ENCODE data around the gene TSC2. TPM values are rescaled to one million over a fixed set of nuclear protein-coding genes. Genes with fewer than 3 reads are reported as not detected.
"Not testable (repeated sequence)": the region's sequence is repeated elsewhere in the genome, so short reads cannot be mapped to it uniquely, and the experiment has no call there.

TSC2 gene
- total and polyA plus RNA-seq, 4 donors, result 36.5 to 146 (median 72.7) TPM

DNA sequence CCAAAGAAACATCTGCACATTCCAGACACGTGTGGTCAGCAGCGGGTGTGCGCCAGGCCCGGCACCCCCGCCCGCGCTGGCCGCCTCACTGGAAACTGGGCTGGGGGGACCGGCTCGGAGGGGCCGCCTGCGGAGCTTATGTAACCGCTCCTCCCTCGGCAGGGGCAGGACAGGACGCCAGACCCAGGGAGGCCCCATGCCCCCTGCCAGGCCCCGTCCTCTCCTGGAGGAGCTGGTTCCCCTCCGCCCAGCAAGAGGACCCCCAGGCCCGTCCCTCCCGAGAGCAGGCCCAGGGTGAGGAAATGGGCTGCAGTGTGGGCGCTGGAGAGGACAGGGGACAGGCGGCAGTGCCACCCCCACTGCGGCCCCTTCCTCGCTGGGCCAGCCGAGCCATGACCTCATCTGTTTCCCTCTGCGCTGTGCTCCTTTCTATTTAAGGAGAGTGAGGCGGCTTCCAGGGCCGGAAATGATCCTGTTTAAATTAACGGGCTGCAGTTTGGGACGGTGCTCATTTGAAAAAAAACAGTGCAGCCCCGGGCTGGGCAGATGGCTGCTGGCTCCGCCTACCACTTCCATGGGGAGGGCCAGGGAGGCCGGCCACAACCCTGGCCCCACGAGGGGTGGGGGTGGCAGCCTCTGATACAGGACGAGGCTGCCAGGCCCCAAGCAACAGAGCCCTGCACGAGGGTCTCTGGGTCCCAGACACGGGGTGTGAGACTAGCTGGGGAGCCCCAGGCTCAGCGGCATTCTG is 77.1 kb downstream of the TSC2 start:
- H3K4me1 ChIP-seq (ENCODE audit: control insufficient read depth in 5 of 5, insufficient read depth in 5 of 5, low read length in 5 of 5), result peaks cover 8 to 45% (median 19%) of the 10 kb centered on the region in 5 donors
- DNase-seq, result peak; percentile 88 to 91 (median 90)
- peak overlapping the region; percentile 82 to 91 for H3K27ac ChIP-seq (ENCODE audit: low read depth in 1 of 2, low read length in 1 of 2)
- WGBS, 2 donors, result 7 to 20% methylated on average over 31 to 37 of the region's 37 CpGs
- H3K36me3 ChIP-seq (ENCODE audit: control insufficient read depth in 4 of 4, insufficient read depth in 4 of 4, low read length in 4 of 4); H3K27me3 ChIP-seq (ENCODE audit: control insufficient read depth in 3 of 3, insufficient read depth in 3 of 3, low read length in 2 of 3); H3K9me3 ChIP-seq (ENCODE audit: control insufficient read depth in 4 of 4, insufficient read depth in 3 of 4, low read length in 3 of 4); H3K4me3 ChIP-seq: not testable (repeated sequence)
- peak; percentile 39 for ATAC-seq (ENCODE audit: insufficient read depth, low FRiP score)
- peak overlapping the region; percentile 21 to 82 for H3K9ac ChIP-seq (ENCODE audit: insufficient read depth in 1 of 2, low read length in 2 of 2)

DNA sequence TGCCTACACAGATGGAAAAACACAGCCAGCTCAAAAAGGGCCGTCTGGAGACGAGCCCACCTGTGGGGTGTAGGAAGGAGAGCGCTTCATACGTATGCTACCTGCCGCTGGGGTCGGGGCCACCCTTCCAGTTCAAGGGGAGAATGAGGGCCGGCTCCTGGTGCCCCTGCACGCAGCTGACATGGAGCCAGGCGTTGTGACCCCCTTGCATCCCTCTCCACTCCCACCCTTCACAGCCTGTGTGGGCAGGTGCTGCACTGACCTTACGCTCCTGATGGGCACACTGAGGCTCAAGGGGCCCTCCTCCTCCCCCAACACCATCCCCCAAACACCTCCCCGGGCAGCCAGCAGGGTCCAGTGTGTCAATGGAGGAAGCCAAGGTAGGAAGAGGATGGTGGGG is 77.8 kb downstream of the TSC2 start:
- H3K27ac ChIP-seq (ENCODE audit: low read depth in 1 of 2, low read length in 1 of 2), result peak overlapping the region; percentile 82 to 91
- 37 to 42% methylated on average over 7 to 11 of the region's 11 CpGs for WGBS, 2 donors
- H3K36me3 ChIP-seq (ENCODE audit: control insufficient read depth in 4 of 4, insufficient read depth in 4 of 4, low read length in 4 of 4); DNase-seq; ATAC-seq (ENCODE audit: insufficient read depth, low FRiP score); H3K4me3 ChIP-seq; H3K27me3 ChIP-seq (ENCODE audit: control insufficient read depth in 3 of 3, insufficient read depth in 3 of 3, low read length in 2 of 3); H3K9me3 ChIP-seq (ENCODE audit: control insufficient read depth in 4 of 4, insufficient read depth in 3 of 4, low read length in 3 of 4): not testable (repeated sequence)
- peaks cover 8 to 45% (median 19%) of the 10 kb centered on the region in 5 donors for H3K4me1 ChIP-seq (ENCODE audit: control insufficient read depth in 5 of 5, insufficient read depth in 5 of 5, low read length in 5 of 5)
- H3K9ac ChIP-seq (ENCODE audit: insufficient read depth in 1 of 2, low read length in 2 of 2), result peak overlapping the region in 1 of 2 donors; percentile 82

DNA sequence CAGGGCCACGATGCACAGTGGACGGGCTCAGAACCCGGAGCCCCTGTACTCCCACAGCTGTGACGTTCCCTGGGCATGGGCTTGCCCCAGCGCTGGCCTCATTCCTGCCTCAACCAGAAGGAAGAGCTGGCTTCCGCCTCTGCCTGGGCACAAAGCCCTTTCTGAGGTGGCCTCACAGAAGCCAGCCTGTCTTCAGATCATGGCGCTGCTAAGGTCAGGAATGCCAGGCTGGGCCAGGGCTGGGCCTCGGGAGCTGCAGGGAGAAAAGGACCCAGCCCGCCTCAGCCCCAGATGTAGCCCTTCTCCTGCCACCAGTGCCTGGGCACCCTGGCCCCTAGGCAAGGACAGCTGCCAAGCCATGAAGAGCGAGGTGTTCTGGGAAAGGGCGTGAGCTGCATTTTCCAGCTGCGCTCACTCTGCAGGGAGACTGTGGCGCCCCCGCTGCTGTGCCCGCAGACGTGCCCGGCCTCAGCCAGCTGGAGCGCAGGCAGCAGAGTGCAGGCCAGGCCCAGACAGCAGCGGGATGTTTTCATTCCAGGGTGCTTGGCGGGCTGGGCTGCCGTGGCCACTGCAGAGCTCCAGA is 78.5 kb downstream of the TSC2 start:
- H3K9me3 ChIP-seq (ENCODE audit: control insufficient read depth in 4 of 4, insufficient read depth in 3 of 4, low read length in 3 of 4); H3K36me3 ChIP-seq (ENCODE audit: control insufficient read depth in 4 of 4, insufficient read depth in 4 of 4, low read length in 4 of 4); H3K9ac ChIP-seq (ENCODE audit: insufficient read depth in 1 of 2, low read length in 2 of 2); H3K27me3 ChIP-seq (ENCODE audit: control insufficient read depth in 3 of 3, insufficient read depth in 3 of 3, low read length in 2 of 3); ATAC-seq (ENCODE audit: insufficient read depth, low FRiP score); H3K4me3 ChIP-seq: not testable (repeated sequence)
- peak overlapping the region; percentile 71 to 91 for H3K27ac ChIP-seq (ENCODE audit: low read depth in 1 of 2, low read length in 1 of 2)
- peak; percentile 47 to 62 (median 53) for DNase-seq
- 44 to 45% methylated on average over 17 to 21 of the region's 21 CpGs for WGBS, 2 donors
- peaks cover 8 to 45% (median 19%) of the 10 kb centered on the region in 5 donors for H3K4me1 ChIP-seq (ENCODE audit: control insufficient read depth in 5 of 5, insufficient read depth in 5 of 5, low read length in 5 of 5)

DNA sequence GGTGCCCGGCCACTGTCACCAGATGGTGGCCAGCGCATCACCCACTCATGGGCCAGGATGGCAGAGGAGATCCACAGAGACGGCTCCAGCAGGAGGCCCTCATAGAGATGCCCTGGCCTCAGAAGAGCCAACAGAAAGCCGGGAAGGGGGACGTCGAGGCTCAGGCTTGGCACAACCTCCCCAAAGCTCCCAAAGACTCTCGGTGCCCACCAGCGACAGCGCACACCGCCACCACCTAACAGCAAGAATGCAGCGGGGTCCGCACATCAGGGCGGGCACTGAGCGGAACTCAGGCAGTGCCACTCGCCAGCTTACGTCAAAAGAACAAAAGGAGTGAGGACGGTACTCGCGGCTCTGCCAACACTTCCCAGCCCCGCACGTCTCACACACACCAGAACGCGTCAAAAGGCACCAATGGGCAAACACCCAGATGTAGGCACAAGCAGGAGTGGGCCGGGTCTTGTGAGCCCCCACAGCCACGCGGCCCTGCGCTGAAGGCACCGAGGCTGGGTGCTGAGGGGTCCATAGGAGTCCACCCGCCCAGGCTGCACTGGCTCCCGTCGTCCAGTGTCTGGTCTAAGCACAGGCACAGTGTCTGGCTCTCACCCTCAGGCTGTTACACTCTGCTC is 79.3 kb downstream of the TSC2 start:
- not testable (repeated sequence) for H3K36me3 ChIP-seq (ENCODE audit: control insufficient read depth in 4 of 4, insufficient read depth in 4 of 4, low read length in 4 of 4); H3K27me3 ChIP-seq (ENCODE audit: control insufficient read depth in 3 of 3, insufficient read depth in 3 of 3, low read length in 2 of 3); DNase-seq; H3K9me3 ChIP-seq (ENCODE audit: control insufficient read depth in 4 of 4, insufficient read depth in 3 of 4, low read length in 3 of 4); ATAC-seq (ENCODE audit: insufficient read depth, low FRiP score); H3K4me3 ChIP-seq
- H3K27ac ChIP-seq (ENCODE audit: low read depth in 1 of 2, low read length in 1 of 2), result peak overlapping the region; percentile 62 to 77
- H3K9ac ChIP-seq (ENCODE audit: insufficient read depth in 1 of 2, low read length in 2 of 2), result peak overlapping the region in 1 of 2 donors; percentile 13
- H3K4me1 ChIP-seq (ENCODE audit: control insufficient read depth in 5 of 5, insufficient read depth in 5 of 5, low read length in 5 of 5), result peaks cover 8 to 45% (median 19%) of the 10 kb centered on the region in 5 donors
- WGBS, 2 donors, result 75 to 84% methylated on average over 31 of the region's 31 CpGs

- H3K9me3 ChIP-seq (ENCODE audit: control insufficient read depth in 4 of 4, insufficient read depth in 3 of 4, low read length in 3 of 4); H3K36me3 ChIP-seq (ENCODE audit: control insufficient read depth in 4 of 4, insufficient read depth in 4 of 4, low read length in 4 of 4); H3K27ac ChIP-seq (ENCODE audit: low read depth in 1 of 2, low read length in 1 of 2); H3K27me3 ChIP-seq (ENCODE audit: control insufficient read depth in 3 of 3, insufficient read depth in 3 of 3, low read length in 2 of 3); H3K9ac ChIP-seq (ENCODE audit: insufficient read depth in 1 of 2, low read length in 2 of 2); H3K4me3 ChIP-seq; ATAC-seq (ENCODE audit: insufficient read depth, low FRiP score): not testable (repeated sequence)
- H3K4me1 ChIP-seq (ENCODE audit: control insufficient read depth in 5 of 5, insufficient read depth in 5 of 5, low read length in 5 of 5), result peaks cover 8 to 45% (median 19%) of the 10 kb centered on the region in 5 donors
- peak; percentile 47 to 68 (median 56) for DNase-seq
- 47 to 79% methylated on average over 3 of the region's 3 CpGs for WGBS, 2 donors
Measured at GRCh38 chr16:2127630-2128280, 80.0 kb downstream of the TSC2 start.

DNA sequence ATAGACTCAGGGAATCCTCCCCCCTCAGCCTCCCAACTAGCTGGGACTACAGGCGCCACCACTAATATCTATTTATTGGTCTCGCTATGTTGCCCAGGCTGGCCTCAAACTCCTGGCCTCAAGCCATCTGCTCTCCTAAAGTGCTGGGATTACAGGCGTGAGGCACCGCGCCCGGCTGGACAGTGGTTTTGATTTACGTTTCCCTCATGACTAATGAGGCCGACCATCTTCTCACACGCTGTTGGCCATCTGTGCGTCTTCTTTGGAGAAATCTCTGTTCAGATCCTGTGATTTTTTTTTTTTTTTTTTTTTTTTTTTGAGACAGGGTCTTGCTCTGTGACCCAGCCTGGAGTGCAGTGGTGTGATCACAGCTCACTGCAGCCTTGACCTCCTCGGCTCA is 81.5 kb downstream of the TSC2 start:
- 76 to 86% methylated on average over 9 of the region's 11 CpGs for WGBS, 2 donors
- not testable (repeated sequence) for H3K36me3 ChIP-seq (ENCODE audit: control insufficient read depth in 4 of 4, insufficient read depth in 4 of 4, low read length in 4 of 4); H3K9ac ChIP-seq (ENCODE audit: insufficient read depth in 1 of 2, low read length in 2 of 2)

GRCh38 chr16:2129890-2130447 is 82.2 kb downstream of the TSC2 start:
- H3K4me1 ChIP-seq (ENCODE audit: control insufficient read depth in 5 of 5, insufficient read depth in 5 of 5, low read length in 5 of 5), result peaks cover 8 to 32% (median 19%) of the 10 kb centered on the region in 5 donors
- H3K9me3 ChIP-seq (ENCODE audit: control insufficient read depth in 4 of 4, insufficient read depth in 3 of 4, low read length in 3 of 4); H3K36me3 ChIP-seq (ENCODE audit: control insufficient read depth in 4 of 4, insufficient read depth in 4 of 4, low read length in 4 of 4); DNase-seq; H3K27me3 ChIP-seq (ENCODE audit: control insufficient read depth in 3 of 3, insufficient read depth in 3 of 3, low read length in 2 of 3); H3K27ac ChIP-seq (ENCODE audit: low read depth in 1 of 2, low read length in 1 of 2); H3K9ac ChIP-seq (ENCODE audit: insufficient read depth in 1 of 2, low read length in 2 of 2); ATAC-seq (ENCODE audit: insufficient read depth, low FRiP score); H3K4me3 ChIP-seq: not testable (repeated sequence)
- 81 to 86% methylated on average over 22 of the region's 22 CpGs for WGBS, 2 donors

More for the DNA sequence above, 81.5 kb downstream of the TSC2 start:
- not testable (repeated sequence) for DNase-seq; H3K9me3 ChIP-seq (ENCODE audit: control insufficient read depth in 4 of 4, insufficient read depth in 3 of 4, low read length in 3 of 4); ATAC-seq (ENCODE audit: insufficient read depth, low FRiP score); H3K4me3 ChIP-seq; H3K27me3 ChIP-seq (ENCODE audit: control insufficient read depth in 3 of 3, insufficient read depth in 3 of 3, low read length in 2 of 3); H3K27ac ChIP-seq (ENCODE audit: low read depth in 1 of 2, low read length in 1 of 2)
- peaks cover 8 to 39% (median 19%) of the 10 kb centered on the region in 5 donors for H3K4me1 ChIP-seq (ENCODE audit: control insufficient read depth in 5 of 5, insufficient read depth in 5 of 5, low read length in 5 of 5)
